Measurements from ENCODE around the gene CLIC4.

- TF ChIP-seq YY1 (IDR thresholded peaks at IDR 0.05; ENCODE audit: insufficient read depth, insufficient read length) (no peak), ZNF274 (IDR thresholded peaks at IDR 0.05; ENCODE audit: low read depth, low read length) (no peak)
These were observed 77.6 kb downstream of the CLIC4 start for GRCh38 chr1:24822887-24823286.

Data from NT2/D1 (cell line).